NCI-H2029 treated with DMSO at 0.1 percent for 48 hours (cell line): ENCODE results near the gene CELF1.

Experiments
- DNase-seq: peaks from one replicate; lab custom pipeline; 2025; lab: John Stamatoyannopoulos, UW

The CELF1 gene

GRCh38 chr11:47483457-47483856, 69.5 kb downstream of the CELF1 start:
- DNase-seq: no peak

- DNase-seq: no peak
Observed at GRCh38 chr11:47480762-47481161, 72.2 kb downstream of the CELF1 start.

- no peak for DNase-seq
Observed at GRCh38 chr11:47478651-47479329, 74.1 kb downstream of the CELF1 start.

- no peak for DNase-seq
Observed at GRCh38 chr11:47477753-47478152, 75.2 kb downstream of the CELF1 start.

GRCh38 chr11:47477323-47477722, 75.6 kb downstream of the CELF1 start:
- DNase-seq: no peak

GRCh38 chr11:47470671-47471070, 82.3 kb downstream of the CELF1 start:
- DNase-seq: no peak

- DNase-seq: no peak
Observed at GRCh38 chr11:47469361-47470179, 83.4 kb downstream of the CELF1 start.

GRCh38 chr11:47468598-47469214, 84.2 kb downstream of the CELF1 start:
- no peak for DNase-seq

GRCh38 chr11:47467357-47467756, 85.6 kb downstream of the CELF1 start:
- peak; percentile 96 for DNase-seq

- DNase-seq: peak; percentile 65
Observed at GRCh38 chr11:47466701-47467250, 86.2 kb downstream of the CELF1 start.

- no peak for DNase-seq
Observed at GRCh38 chr11:47466201-47466600, 86.7 kb downstream of the CELF1 start.

GRCh38 chr11:47464483-47464882, 88.4 kb downstream of the CELF1 start:
- no peak for DNase-seq

GRCh38 chr11:47461876-47462275, 91.1 kb downstream of the CELF1 start:
- no peak for DNase-seq

- no peak for DNase-seq
Observed at GRCh38 chr11:47460571-47461235, 92.2 kb downstream of the CELF1 start.

- peak; percentile 80 for DNase-seq
Observed at GRCh38 chr11:47454258-47454671, 98.7 kb downstream of the CELF1 start.

GRCh38 chr11:47453365-47453764, 99.6 kb downstream of the CELF1 start:
- no peak for DNase-seq

- DNase-seq: no peak
Observed at GRCh38 chr11:47451990-47452389, 100.9 kb downstream of the CELF1 start.

GRCh38 chr11:47451436-47451835, 101.5 kb downstream of the CELF1 start:
- DNase-seq: no peak

- DNase-seq: no peak
Observed at GRCh38 chr11:47449541-47449940, 103.4 kb downstream of the CELF1 start.

GRCh38 chr11:47448566-47449427, 104.1 kb downstream of the CELF1 start, which contains the start of gene RAPSN:
Gene RAPSN (minus strand): TSS chr11:47449136. CDS start chr11:47448964, 172 bp downstream.
- no peak for DNase-seq

GRCh38 chr11:47447906-47448305, 105.0 kb downstream of the CELF1 start:
- DNase-seq: no peak
